Astrocyte of the hippocampus (primary cell): ENCODE results near the gene ARHGEF37.
"Not testable (repeated sequence)": the region's sequence is repeated elsewhere in the genome, so short reads cannot be mapped to it uniquely, and the experiment has no call there.

ENCODE experiments used
- DNase-seq: peaks from one replicate; pipeline ENCODE4 v3.0.0; 2011; ENCODE audit warnings: low read depth, low spot score

The ARHGEF37 gene

GRCh38 chr5:149564542-149565140 lies 16.7 kb upstream of the ARHGEF37 start:
- peak; percentile 89 for DNase-seq

- no peak for DNase-seq
Measured at GRCh38 chr5:149567226-149567625, 14.1 kb upstream of the ARHGEF37 start.

DNA sequence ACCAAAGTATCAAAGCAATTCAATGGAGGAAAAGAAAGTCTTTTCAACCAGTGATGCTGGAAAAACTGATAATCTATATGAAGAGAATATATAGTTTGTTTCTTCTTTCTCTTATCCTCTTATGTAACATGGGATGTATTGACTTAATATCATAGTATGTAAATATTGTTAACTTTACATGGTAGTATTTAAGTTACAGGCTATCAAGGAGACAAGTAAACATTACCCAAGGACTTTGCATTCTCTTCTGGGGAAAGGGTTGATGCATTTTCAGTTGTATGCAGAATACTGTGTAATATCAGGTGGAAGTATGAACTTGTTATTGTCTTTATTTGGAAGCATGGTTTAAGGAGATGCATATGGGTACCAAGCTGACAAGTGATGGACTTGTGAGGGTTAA lies 9.1 kb upstream of the ARHGEF37 start:
- DNase-seq: no peak

- DNase-seq: no peak
Measured at GRCh38 chr5:149572576-149573231, 8.6 kb upstream of the ARHGEF37 start.

GRCh38 chr5:149575131-149575530 lies 6.2 kb upstream of the ARHGEF37 start:
- no peak for DNase-seq

DNA sequence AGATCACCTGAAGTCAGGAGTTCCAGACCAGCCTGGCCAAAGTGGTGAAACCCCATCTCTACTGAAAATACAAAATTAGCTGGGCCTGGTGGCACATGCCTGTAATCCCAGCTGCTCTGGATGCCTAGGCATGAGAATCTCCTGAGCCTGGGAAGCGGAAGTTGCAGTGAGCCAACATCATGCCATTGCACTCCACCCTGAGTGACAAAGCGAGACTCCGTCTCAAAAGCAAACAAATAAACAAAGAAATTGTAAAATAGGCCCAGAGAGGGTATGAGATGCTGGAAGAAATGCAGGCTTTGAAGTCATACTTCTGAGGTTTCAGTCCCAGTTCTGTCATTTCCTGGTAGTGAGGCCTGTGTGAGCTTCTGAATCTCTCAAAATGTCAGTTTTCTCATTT lies 5.3 kb upstream of the ARHGEF37 start:
- DNase-seq: no peak

- DNase-seq: no peak
Measured at GRCh38 chr5:149578896-149579295, 2.4 kb upstream of the ARHGEF37 start.

DNA sequence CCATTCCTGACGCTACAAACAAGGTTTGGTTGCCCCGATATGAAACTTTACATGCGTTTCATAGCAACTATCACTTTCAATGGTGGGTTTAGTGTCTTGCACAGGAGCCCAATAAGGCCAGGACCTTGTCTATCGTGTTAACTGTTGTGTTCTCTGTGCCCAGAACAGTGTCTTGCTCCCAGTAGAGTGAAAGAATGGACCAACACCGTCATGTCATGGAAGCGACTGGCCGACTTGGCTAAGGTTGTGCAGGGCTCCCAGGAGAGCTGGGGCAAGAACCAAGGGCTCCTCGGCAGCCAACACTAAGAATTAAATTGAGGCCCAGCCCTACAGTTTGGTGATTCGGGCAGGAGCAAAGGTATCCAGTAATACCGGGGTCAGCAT lies 498 bp upstream of the ARHGEF37 start:
- no peak for DNase-seq

DNA sequence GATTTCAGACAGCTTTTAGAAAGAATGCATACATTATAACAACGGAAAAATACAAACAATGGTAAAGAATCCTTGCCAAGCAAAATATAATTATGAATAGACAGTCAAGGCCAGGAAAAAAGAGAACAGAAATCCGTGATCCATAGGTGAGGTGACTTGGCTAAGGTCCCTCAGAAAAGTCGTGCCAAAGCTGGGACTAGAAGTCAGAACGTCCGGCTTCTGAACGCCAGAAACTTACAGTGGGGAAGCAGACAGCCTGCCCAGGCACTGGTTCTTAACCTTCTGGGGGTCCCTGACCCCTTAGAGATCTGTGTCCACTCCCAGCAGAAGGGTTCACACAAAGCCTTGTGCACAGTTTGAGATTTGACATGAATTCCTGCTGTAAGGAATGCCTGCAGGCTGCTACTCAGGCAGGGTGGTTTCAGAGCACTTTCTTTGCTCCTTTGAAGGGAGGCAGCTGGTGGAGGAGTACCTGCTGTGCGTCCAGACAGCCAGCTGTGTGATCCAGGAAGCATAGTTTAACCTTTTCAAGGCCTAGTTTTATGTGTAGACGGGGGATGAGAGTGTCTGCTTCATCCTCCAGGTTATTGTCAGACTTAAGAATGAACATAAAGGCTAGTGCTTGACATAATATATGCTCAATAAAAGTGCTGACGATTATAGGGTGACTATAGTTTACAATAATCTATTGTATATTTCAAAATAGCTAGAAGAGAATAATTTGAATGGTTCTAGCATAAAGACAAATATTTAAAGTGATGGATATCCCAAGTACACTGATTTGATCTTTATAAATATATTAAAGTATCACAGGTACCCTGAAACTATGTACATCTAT lies 852 bp downstream of the ARHGEF37 start:
- peak; percentile 46 for DNase-seq

- DNase-seq: peak; percentile 63
Measured at GRCh38 chr5:149583394-149583793, 2.1 kb downstream of the ARHGEF37 start.

DNA sequence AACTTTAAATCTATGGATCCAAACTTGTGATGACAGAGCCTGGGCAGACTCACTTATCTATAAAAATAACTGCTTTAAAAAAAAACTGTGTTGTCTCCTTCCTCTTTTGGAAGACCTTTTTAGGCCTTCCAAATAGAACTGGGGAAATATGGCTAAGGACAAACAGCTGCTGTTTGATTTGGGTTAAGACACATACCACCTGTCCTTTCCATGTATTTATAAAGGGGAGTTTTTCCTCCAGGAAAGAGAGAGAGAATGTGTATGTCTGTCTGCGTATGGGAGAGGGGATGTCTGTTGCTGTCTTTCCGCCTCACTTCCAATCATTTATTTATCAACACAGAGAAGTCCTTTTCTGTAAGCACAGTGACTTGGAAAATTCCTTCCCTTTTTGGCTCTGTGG lies 2.8 kb downstream of the ARHGEF37 start:
- no peak for DNase-seq

- DNase-seq: no peak
Measured at GRCh38 chr5:149585910-149586309, 4.6 kb downstream of the ARHGEF37 start.

DNA sequence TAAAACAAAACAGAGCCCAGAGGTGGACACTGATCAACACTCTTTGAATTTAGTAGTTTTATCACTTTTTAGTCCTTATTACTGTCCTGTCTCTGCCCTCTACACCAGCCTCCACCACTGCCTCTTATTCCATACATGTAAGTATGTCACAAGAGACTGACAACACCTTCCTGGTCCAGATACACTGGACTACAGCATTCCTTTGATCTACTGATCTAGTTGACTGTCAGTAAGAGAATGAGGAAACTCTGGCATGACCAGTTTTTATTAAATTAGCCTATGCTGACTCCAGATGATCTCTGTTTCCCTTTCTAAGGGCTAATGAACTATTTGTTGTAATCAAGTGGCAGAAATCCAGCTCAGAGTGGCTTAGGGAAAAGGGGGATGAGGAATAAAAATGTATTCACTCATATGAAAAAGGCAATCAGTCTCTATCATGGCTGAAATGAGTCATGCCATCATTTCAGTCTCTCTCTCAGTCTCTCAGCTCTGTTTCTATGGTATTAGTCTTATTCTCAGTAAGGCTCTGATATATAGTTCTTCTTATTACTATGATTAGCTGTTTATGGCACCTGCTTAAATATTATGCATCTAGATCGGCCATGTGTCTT lies 5.5 kb downstream of the ARHGEF37 start:
- DNase-seq: no peak

GRCh38 chr5:149588936-149589335 lies 7.6 kb downstream of the ARHGEF37 start:
- DNase-seq: no peak

DNA sequence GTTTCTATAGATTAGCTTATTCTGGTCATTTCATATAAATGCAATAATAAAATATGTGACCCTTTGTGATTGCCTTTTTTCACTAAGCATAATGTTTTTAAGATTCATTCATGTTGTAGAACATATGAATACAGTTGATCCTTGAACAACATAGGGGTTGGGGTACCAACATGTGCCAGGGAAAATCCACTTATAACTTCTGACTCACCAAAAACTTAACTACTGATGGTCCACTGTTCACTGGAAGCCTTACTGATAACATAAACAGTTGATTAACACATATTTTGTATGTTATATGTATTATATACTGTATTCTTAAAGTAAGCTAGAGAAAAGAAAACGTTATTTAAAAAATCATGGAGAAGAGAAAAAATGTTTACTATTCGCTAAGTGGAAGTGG lies 12.1 kb downstream of the ARHGEF37 start:
- no peak for DNase-seq

DNA sequence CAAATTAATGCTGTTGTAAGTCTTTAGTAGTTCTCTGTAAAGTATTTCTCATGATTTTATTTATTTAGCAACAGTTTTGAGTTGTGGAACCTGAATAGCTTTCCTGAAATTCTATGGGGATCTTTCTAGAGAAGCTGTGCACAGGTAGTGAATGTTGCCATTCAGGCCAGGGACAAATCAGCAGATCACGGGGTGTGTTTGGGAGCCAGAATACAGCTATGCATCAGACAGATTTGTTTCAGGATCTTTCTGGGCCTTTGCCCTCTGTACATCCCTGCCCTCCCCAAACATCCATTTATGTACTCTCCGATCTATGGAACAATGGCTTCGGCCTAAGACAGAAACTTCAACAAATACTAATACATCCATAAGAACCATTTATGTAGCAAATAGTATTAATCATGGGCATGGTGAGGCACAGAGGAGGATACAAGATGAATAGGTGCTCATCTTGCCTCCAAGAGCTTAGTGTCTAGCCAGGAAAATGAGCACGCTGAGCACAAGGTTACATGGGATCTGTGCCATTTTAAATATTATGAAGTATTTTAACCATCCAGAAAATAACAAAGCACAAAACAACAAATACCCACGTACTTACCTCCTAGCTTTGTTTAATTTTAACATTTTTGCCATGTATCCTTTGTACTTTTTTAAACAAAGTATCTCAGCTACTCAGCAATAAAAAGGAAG lies 13.1 kb downstream of the ARHGEF37 start:
- DNase-seq: no peak

DNA sequence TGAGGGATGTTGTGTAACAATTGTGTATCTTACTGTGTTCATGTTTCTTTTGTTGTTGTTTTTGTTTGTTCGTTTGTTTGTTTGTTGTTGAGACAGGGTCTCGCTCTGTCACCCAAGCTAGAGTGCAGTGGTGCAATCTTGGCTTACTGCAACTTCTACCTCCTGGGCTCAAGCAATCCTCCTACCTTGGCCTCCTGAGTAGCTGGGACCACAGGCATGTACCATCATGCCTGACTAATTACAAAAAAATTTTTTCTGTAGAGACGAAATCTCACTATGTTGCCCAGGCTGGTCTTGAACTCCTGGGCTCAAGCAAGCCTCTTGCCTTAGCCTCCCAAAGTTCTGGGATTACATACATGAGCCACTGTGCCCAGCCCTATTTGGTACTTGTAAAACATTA lies 13.8 kb downstream of the ARHGEF37 start:
- peak; percentile 18 for DNase-seq

DNA sequence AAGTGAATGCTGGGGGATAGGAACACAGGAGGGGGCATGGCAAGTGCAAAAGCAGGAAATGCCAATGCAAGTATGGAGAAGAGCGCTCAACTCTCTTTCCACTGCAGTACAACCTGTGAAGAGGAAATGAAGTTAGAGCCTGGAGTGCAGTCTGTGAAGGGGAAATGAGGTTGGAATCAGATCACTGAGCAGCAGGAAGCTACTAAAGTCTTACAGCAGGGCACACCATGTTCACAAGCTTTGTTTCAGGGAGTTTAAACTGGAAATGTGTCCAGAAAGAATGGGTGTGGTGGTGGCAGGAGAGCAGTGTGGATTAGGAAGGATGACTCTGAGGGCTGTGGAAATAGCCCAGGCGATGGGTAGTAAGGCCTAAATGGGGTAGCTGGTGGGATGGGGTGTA lies 15.4 kb downstream of the ARHGEF37 start:
- DNase-seq: no peak

GRCh38 chr5:149597618-149598017 lies 16.3 kb downstream of the ARHGEF37 start:
- no peak for DNase-seq

DNA sequence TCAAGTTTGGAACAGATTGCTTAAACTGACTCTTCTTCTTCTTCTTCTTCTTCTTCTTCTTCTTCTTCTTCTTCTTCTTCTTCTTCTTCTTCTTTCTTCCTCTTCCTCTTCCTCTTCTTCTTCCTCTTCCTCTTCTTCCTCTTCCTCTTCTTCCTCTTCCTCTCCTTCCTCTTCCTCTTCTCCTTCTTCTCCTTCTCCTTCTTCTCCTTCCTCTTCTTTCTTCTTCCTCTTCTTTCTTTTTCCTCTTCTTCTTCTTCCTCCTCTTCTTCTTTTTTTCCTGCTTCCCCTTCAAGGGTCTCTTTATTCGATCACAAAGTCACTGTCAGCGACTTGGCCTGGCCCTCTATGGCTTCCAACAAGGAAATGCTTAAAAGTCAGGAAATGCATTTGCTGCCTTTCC lies 16.9 kb downstream of the ARHGEF37 start:
- not testable (repeated sequence) for DNase-seq

DNA sequence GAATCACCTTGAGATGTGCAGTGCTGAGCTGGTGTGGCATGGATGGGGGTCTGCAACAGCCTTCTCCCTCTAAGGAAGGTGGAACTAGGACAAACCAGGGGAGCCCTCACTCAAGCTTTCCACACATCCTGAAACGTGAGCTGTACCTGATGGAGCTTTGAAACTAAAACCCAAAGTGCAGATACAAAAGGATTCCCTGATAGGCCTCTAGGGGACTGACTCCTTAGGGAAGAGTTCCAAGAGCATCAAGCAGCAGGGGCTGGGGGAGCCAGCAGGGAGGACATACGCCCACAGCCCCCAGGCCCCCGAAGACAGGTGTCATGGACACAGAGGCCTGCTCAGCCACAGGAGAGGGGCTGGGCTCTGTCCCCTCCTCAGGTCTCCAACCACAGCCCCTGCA lies 17.7 kb downstream of the ARHGEF37 start:
- DNase-seq: no peak

DNA sequence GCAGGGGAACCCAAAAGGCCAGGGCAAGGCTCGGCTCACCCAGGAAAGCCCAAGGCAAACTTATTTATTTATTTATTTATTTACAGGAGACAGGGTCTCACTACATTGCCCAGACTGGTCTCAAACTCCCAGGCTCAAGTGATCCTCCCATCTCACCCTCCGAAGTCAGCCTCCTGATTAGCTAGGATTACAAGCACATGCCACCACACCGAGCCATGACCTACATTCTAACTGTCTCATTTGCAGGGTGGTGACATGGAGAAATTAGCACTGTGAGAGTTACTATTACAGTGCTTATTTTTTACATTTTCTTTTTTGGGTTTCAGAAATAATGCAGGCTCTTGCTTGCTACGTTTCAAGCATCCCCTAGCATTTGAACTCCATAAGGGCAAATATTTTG lies 18.1 kb downstream of the ARHGEF37 start:
- no peak for DNase-seq
